Body of pancreas (tissue), 4 donors: ENCODE results near the gene MYO16.

ENCODE experiments used
- CTCF ChIP-seq, 7 experiments: fragments of 450-650 bp in 4 of 7; fragments of 200-600 bp in 3 of 7; sonication (generic) in 3 of 7; IDR thresholded peaks; one replicate each; pipeline ENCODE4 v1.5.1; 2016 to 2019; ENCODE audit warnings: antibody characterized with exemption in 7 of 7
- POLR2A ChIP-seq, 3 donors: fragments of 450-650 bp; IDR thresholded peaks; one replicate each; pipeline ENCODE4 v1.6.1; 2016; ENCODE audit warnings: antibody characterized with exemption in 3 of 3, mild to moderate bottlenecking in 2 of 3

GRCh38 chr13:109026266-109026665 lies 396.9 kb downstream of the MYO16 start:
- no peak for TF ChIP-seq CTCF (IDR thresholded peaks at IDR 0.05)
- TF ChIP-seq POLR2A (IDR thresholded peaks at IDR 0.05): no peak
